Hepatocyte (in vitro differentiated cells): Measurements from ENCODE around the gene QPRT.

Experiments
- EZH2 ChIP-seq: fragments of 200-600 bp; sonication (generic); IDR thresholded peaks from 2 replicates; pipeline ENCODE4 v1.6.1; 2016; ENCODE audit warnings: antibody characterized with exemption, mild to moderate bottlenecking, borderline replicate concordance
- EZH2phosphoT487 ChIP-seq: fragments of 200-600 bp; sonication (generic); IDR thresholded peaks from one replicate; pipeline ENCODE4 v1.6.1; 2018; ENCODE audit warnings: antibody characterized with exemption, mild to moderate bottlenecking, low read depth, moderate library complexity; ENCODE audit not compliant: unreplicated experiment, severe bottlenecking
- TF ChIP-seq, protein P1 (sequence below): fragments of 200-600 bp; sonication (generic); IDR thresholded peaks from 2 replicates; pipeline ENCODE4 v1.5.1; 2016; ENCODE audit warnings: antibody characterized with exemption, mild to moderate bottlenecking; ENCODE audit not compliant: poor library complexity

GRCh38 chr16:29683543-29684090, 4.6 kb downstream of the QPRT start:
- TF ChIP-seq, protein P1, sequence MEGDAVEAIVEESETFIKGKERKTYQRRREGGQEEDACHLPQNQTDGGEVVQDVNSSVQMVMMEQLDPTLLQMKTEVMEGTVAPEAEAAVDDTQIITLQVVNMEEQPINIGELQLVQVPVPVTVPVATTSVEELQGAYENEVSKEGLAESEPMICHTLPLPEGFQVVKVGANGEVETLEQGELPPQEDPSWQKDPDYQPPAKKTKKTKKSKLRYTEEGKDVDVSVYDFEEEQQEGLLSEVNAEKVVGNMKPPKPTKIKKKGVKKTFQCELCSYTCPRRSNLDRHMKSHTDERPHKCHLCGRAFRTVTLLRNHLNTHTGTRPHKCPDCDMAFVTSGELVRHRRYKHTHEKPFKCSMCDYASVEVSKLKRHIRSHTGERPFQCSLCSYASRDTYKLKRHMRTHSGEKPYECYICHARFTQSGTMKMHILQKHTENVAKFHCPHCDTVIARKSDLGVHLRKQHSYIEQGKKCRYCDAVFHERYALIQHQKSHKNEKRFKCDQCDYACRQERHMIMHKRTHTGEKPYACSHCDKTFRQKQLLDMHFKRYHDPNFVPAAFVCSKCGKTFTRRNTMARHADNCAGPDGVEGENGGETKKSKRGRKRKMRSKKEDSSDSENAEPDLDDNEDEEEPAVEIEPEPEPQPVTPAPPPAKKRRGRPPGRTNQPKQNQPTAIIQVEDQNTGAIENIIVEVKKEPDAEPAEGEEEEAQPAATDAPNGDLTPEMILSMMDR, result no peak
- TF ChIP-seq EZH2 (no peak), EZH2phosphoT487 (no peak)
